ENCODE measurements around the gene NEBL. TPM values are rescaled to one million over a fixed set of nuclear protein-coding genes. Genes with fewer than 3 reads are reported as not detected.

The NEBL gene
- total RNA-seq, 1 experiment from 2014 or later = 16.6 TPM

GRCh38 chr10:20920061-20920460 lies 22.9 kb upstream of the NEBL start:
- Histone ChIP-seq H3K9me3 (ENCODE audit: control insufficient read depth in 1 of 2, insufficient read depth in 1 of 2, low read depth in 1 of 2, low read length in 2 of 2) (no peaks in the 10 kb centered on the region), H3K36me3 (ENCODE audit: control insufficient read depth in 1 of 2, insufficient read depth in 2 of 2, low read length in 2 of 2) (no peaks in the 10 kb centered on the region), H3K4me3 (replicated peaks in 1 of 2; ENCODE audit: low read depth in 1 of 2, low read length in 2 of 2) (no peak overlapping the region), H3K79me2 (ENCODE audit: insufficient read depth, low read length) (no peaks in the 10 kb centered on the region), H3K4me2 (ENCODE audit: low read length) (no peak overlapping the region), H3K9ac (ENCODE audit: low read length) (no peak overlapping the region), H3K27ac (ENCODE audit: low read depth, low read length) (no peak overlapping the region), H2AFZ (ENCODE audit: low read depth, low read length, poor library complexity, severe bottlenecking) (no peak overlapping the region), H4K20me1 (ENCODE audit: insufficient read depth) (no peaks in the 10 kb centered on the region), H3K9me2 (ENCODE audit: insufficient read depth) (no peaks in the 10 kb centered on the region), H3K4me1 (ENCODE audit: control insufficient read depth in 1 of 2, insufficient read depth in 2 of 2, low read length in 2 of 2) (no peaks in the 10 kb centered on the region), H3K27me3 (ENCODE audit: insufficient read depth, low read length) (no peaks in the 10 kb centered on the region)
- intact Hi-C loops (cut with micrococcal nuclease) = no loop called here
- ChIA-PET RAD21 (ENCODE audit: low non-redundant PET in 1 of 2, low total read pairs in 2 of 2, uncharacterized antibody in 2 of 2, unreplicated experiment in 2 of 2) (no interaction called here), POLR2A (no interaction called here), CTCF (no interaction called here)
- no peak for TF ChIP-seq ZNF274 (IDR thresholded peaks at IDR 0.05; ENCODE audit: low read depth, low read length)
- no peak for TF ChIP-seq EZH2phosphoT487 (IDR thresholded peaks at IDR 0.05; ENCODE audit: borderline replicate concordance)
- no peak for TF ChIP-seq MAX (IDR thresholded peaks at IDR 0.05)
- no peak for TF ChIP-seq CBX3 (IDR thresholded peaks at IDR 0.05; ENCODE audit: low read depth)
- TF ChIP-seq JUND (IDR thresholded peaks at IDR 0.05) = no peak
- TF ChIP-seq EZH2 (IDR thresholded peaks at IDR 0.05) = no peak
- no peak for TF ChIP-seq ZFX (IDR thresholded peaks at IDR 0.05)
- no peak for TF ChIP-seq EGR1 (IDR thresholded peaks at IDR 0.05; ENCODE audit: low read depth)
- no peak for TF ChIP-seq RAD21 (IDR thresholded peaks at IDR 0.05; ENCODE audit: low read depth)
- TF ChIP-seq FOSL1 (IDR thresholded peaks at IDR 0.05; ENCODE audit: low read depth) = no peak
- no peak for TF ChIP-seq ZBTB33 (IDR thresholded peaks at IDR 0.05; ENCODE audit: extremely low read depth, insufficient replicate concordance, low read length)
- no peak for TF ChIP-seq ATF3 (IDR thresholded peaks at IDR 0.05)
- no peak for TF ChIP-seq SP1 (IDR thresholded peaks at IDR 0.05; ENCODE audit: low read depth)
- no peak for TF ChIP-seq ELF1 (IDR thresholded peaks at IDR 0.05; ENCODE audit: borderline replicate concordance, low read depth)
- TF ChIP-seq YY1 (IDR thresholded peaks at IDR 0.05; ENCODE audit: extremely low read depth, insufficient replicate concordance, low read depth, low read length) = no peak
- no peak for TF ChIP-seq POLR2AphosphoS5 (IDR thresholded peaks at IDR 0.05; ENCODE audit: low read depth, low read length)
- TF ChIP-seq POLR2A (IDR thresholded peaks at IDR 0.05; ENCODE audit: borderline replicate concordance, extremely low read depth, insufficient read depth, insufficient read length) = no peak
- TF ChIP-seq REST (IDR thresholded peaks at IDR 0.05; ENCODE audit: low read depth) = no peak
- TF ChIP-seq CEBPB (IDR thresholded peaks at IDR 0.05; ENCODE audit: low read depth) = no peak
- ATAC-seq (no peak), DNase-seq (ENCODE audit: low read depth, low spot score) (no peak)
- BruUV-seq (replicated peaks) = no TSS peak

Data from HCT116 (cell line).